Naive B cell (primary cell): ENCODE measurements around the gene PNPLA6. TPM values are rescaled to one million over a fixed set of nuclear protein-coding genes. Genes with fewer than 3 reads are reported as not detected.
A peak's percentile ranks its signal among the peaks of the same experiment; 100 is the strongest.

ENCODE experiments used
- ATAC-seq, 2 donors: fragments of 150-1000 bp; cut with Tn5 transposase; 2 replicates each; pipeline ENCODE4 v1.10.0; 2021; ENCODE audit warnings: low read depth in 2 of 2, mild to moderate bottlenecking in 2 of 2, moderate library complexity in 2 of 2
- DNase-seq: peaks from one replicate; pipeline ENCODE4 v3.0.0; 2022
- H3K27ac Mint-ChIP-seq, 6 donors: one replicate each; pipeline ENCODE4 v1.8.0; 2020 to 2022; ENCODE audit warnings: mild to moderate bottlenecking in 6 of 6, mixed read lengths in 6 of 6, moderate library complexity in 5 of 6, inconsistent platforms in 2 of 6
- H3K27me3 Mint-ChIP-seq, 3 donors: one replicate each; pipeline ENCODE4 v1.8.0; 2021 to 2022; ENCODE audit warnings: mixed read lengths in 3 of 3, mild to moderate bottlenecking in 1 of 3
- H3K36me3 Mint-ChIP-seq, 2 donors: one replicate each; pipeline ENCODE4 v1.8.0; 2020 to 2022; ENCODE audit warnings: mixed read lengths in 2 of 2, inconsistent platforms in 1 of 2, mild to moderate bottlenecking in 1 of 2
- H3K4me1 Mint-ChIP-seq, 3 donors: one replicate each; pipeline ENCODE4 v1.8.0; 2020 to 2022; ENCODE audit warnings: mixed read lengths in 3 of 3, inconsistent platforms in 1 of 3, mild to moderate bottlenecking in 1 of 3, moderate library complexity in 1 of 3
- H3K4me3 Mint-ChIP-seq, 8 donors: one replicate each; pipeline ENCODE4 v1.8.0; 2020 to 2022; ENCODE audit warnings: mild to moderate bottlenecking in 8 of 8, mixed read lengths in 8 of 8, moderate library complexity in 8 of 8, inconsistent platforms in 2 of 8
- H3K9me3 Mint-ChIP-seq, 7 donors: one replicate each; pipeline ENCODE4 v1.8.0; 2020 to 2022; ENCODE audit warnings: mixed read lengths in 7 of 7, mild to moderate bottlenecking in 5 of 7, inconsistent platforms in 2 of 7, moderate library complexity in 1 of 7
- polyA plus RNA-seq, 6 donors: library from polyadenylated mRNA; unstranded; fragments of 300-500 nt; fragmentation: Illumina TruSeq; gene quantifications; one replicate each; pipeline ENCODE4 v1.2.3, GENCODE V29; 2021; ENCODE audit warnings: low read depth in 6 of 6

The PNPLA6 gene
- polyA plus RNA-seq, 6 donors from 2014 or later = 4.1 to 9.6 (median 6.6) TPM

- peak overlapping the region in 5 of 8 donors; percentile 23 to 80 (median 51) for H3K4me3 Mint-ChIP-seq
- H3K4me1 Mint-ChIP-seq = peaks cover 13 to 23% (median 18%) of the 10 kb centered on the region in 3 donors
- peaks cover 0 to 9% of the 10 kb centered on the region in 2 donors for H3K36me3 Mint-ChIP-seq
- H3K27me3 Mint-ChIP-seq = peaks cover 23 to 75% (median 59%) of the 10 kb centered on the region in 3 donors
- ATAC-seq (peak; percentile 21 to 36), DNase-seq (no peak)
- peak overlapping the region in 2 of 6 donors; percentile 5 to 68 for H3K27ac Mint-ChIP-seq
- H3K9me3 Mint-ChIP-seq = peaks cover 0 to 10% (median 2%) of the 10 kb centered on the region in 7 donors
Measured at GRCh38 chr19:7505682-7506384, 29.7 kb upstream of the PNPLA6 start.

DNA sequence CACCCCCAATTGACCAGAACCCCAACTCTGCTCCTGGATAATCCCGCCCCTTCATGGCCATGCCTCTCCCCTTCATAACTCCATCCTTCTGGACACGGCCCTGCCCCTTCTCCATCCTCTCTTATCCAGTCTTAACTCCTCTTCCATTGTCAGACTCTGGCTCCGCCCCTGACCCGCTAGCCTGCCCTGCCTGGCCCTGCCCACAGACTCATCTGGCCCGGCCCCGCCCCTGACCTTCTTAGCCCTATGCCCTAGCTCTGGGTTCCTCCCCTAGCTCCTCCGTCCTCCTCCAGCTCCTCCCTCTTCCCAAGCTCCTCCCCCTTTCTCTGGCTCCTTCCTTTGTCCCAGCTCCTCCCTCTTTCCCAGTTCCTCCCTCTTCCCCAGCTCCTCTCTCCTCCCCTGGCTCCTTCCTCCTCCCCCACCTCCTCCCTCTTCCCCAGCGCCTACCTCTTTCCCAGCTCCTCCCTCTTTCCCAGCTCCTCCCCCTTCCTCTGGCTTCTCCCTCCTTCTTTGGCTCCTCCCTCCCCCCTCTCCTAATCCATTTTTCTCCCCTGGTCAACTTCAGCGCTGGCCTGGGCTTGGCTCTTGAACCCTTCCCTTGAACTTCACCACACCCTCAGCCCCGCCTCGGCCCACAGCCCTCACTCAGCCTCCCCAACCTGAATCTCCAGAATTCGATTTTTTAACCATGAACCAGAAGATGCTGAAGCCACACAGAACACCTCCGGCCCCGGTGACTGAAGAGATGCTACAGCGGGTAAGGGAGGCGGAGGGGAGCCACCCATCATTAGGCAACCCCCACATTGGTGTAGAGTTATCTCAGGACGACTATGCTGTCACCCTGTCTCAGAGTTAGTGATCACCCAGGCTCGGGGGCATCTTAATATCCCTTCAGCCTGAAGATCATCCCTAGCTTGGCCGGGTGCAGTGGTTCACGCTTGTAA is 28.9 kb upstream of the PNPLA6 start:
- Mint-ChIP-seq H3K9me3 (peaks cover 0 to 10% (median 2%) of the 10 kb centered on the region in 7 donors), H3K36me3 (peaks cover 0 to 9% of the 10 kb centered on the region in 2 donors), H3K27me3 (peaks cover 20 to 74% (median 53%) of the 10 kb centered on the region in 3 donors), H3K4me1 (peaks cover 13 to 19% (median 15%) of the 10 kb centered on the region in 3 donors), H3K4me3 (peak overlapping the region in 2 of 8 donors; percentile 51 to 80), H3K27ac (peak overlapping the region in 3 of 6 donors; percentile 26 to 68 (median 50))
- ATAC-seq (peak; percentile 56 to 57), DNase-seq (no peak)

GRCh38 chr19:7507884-7508283 is 27.6 kb upstream of the PNPLA6 start:
- peak in 1 of 2 donors; percentile 46 for ATAC-seq
- Mint-ChIP-seq H3K9me3 (peaks cover 0 to 10% (median 2%) of the 10 kb centered on the region in 7 donors), H3K36me3 (peaks cover 0 to 9% of the 10 kb centered on the region in 2 donors), H3K27me3 (peaks cover 19 to 62% (median 49%) of the 10 kb centered on the region in 3 donors), H3K4me1 (peaks cover 13 to 19% (median 15%) of the 10 kb centered on the region in 3 donors), H3K27ac (peak overlapping the region in 1 of 6 donors; percentile 59), H3K4me3 (no peak overlapping the region)
- DNase-seq = no peak

DNA sequence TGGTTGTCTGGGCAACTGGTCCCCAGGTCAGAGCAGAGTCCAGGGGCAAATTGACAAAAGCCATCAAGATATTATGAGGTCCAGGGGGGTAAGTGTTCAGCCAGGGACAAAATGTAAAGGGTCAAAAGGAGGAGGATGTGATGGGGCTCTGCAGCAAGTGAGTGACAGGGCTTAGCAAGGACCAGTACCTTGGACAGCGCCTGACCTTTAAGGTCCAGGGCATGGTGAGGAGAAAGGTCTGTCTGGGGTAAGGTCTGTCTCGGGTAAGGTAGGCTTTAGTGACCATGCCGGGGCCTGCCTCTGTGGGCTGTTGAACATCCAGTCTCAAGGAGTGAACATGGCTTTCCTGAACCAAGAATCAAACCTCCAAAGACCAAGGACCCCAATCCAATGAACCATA is 25.9 kb upstream of the PNPLA6 start:
- Mint-ChIP-seq H3K36me3 (peaks cover 0 to 9% of the 10 kb centered on the region in 2 donors), H3K4me3 (no peak overlapping the region), H3K4me1 (peaks cover 13 to 19% (median 15%) of the 10 kb centered on the region in 3 donors), H3K9me3 (peaks cover 0 to 10% (median 2%) of the 10 kb centered on the region in 7 donors), H3K27ac (peak overlapping the region in 2 of 6 donors; percentile 32 to 84), H3K27me3 (peaks cover 19 to 49% (median 40%) of the 10 kb centered on the region in 3 donors)
- no peak for DNase-seq
- ATAC-seq = no peak

- no peak overlapping the region for H3K4me3 Mint-ChIP-seq
- no peak overlapping the region for H3K27ac Mint-ChIP-seq
- DNase-seq = no peak
- H3K9me3 Mint-ChIP-seq = peaks cover 0 to 8% (median 0%) of the 10 kb centered on the region in 7 donors
- no peaks in the 10 kb centered on the region for H3K36me3 Mint-ChIP-seq
- ATAC-seq = no peak
- peaks cover 11 to 24% (median 19%) of the 10 kb centered on the region in 3 donors for H3K27me3 Mint-ChIP-seq
- H3K4me1 Mint-ChIP-seq = peaks cover 14 to 18% (median 16%) of the 10 kb centered on the region in 3 donors
Measured at GRCh38 chr19:7512400-7512851, 23.1 kb upstream of the PNPLA6 start.

DNA sequence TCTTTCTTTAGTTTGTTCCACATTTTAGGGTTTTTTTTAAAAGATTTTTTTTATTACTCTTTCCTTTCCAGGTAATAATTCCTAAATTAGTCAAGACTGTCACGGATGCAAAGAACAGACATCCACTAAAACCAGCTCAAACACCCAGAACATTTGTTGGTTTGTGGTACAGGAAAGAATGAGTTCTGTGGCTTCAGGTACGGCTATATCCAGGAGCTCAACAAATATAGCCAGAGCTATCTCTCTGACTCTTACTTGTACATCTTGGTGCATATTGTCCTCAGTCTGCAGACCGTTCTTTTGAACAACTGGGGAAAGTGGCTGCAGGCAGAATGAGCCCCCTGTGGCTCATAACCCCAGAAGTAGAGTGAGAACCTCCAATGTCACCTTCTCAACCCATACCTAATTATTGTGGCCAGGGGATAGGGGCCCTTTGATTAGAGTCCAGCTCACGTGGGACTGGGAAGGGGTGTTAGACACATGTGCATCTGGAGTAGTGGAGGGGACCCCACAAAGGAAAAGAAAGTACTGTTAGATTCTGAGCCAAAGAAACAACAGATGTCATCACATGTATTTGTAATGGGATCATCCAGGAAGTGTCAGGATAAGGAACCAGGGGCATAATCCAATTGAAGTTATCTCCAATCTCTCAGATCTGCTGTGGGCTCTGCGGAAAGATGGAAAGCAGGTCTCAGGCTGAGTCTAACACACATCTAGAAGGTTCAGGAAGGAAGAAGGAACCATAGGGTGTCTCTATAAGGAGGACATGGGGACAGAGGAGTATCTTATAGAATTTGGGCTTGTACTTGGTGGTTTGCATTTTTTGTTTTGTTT is 21.5 kb upstream of the PNPLA6 start:
- DNase-seq (no peak), ATAC-seq (no peak)
- Mint-ChIP-seq H3K9me3 (peaks cover 0 to 6% (median 0%) of the 10 kb centered on the region in 7 donors), H3K4me3 (peak overlapping the region in 7 of 8 donors; percentile 57 to 97 (median 79)), H3K27ac (peak overlapping the region in 1 of 6 donors; percentile 3), H3K27me3 (peaks cover 8 to 12% (median 8%) of the 10 kb centered on the region in 3 donors), H3K36me3 (no peaks in the 10 kb centered on the region), H3K4me1 (peaks cover 16 to 22% (median 21%) of the 10 kb centered on the region in 3 donors)

DNA sequence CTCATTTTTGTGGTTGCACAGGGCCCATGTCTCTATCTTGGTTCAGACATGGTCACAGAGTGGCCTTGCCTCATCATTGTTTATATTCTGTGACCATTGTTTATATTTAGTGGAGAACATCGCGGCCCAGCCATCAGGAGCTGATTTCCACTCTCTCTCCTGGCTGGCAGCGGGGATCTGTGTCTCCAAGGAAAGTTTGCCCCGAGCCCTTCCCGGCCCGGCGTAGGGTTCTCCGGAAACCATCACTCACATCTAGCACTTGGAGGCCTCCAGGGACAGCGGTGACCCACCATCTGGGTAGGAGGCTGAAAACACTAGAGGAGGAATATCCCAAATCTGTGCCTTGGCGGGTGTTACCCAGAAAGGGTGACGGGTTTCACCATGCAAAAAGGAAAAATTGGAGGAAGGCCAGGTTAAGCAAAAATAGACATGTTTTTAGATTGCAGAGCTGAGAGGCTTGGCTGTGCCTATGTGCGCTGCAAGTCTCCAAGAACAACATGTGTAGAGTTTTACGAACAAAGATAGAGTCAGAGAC is 20.3 kb upstream of the PNPLA6 start:
- Mint-ChIP-seq H3K27ac (peak overlapping the region in 5 of 6 donors; percentile 2 to 79 (median 64)), H3K36me3 (no peaks in the 10 kb centered on the region), H3K27me3 (peaks cover 0 to 6% (median 6%) of the 10 kb centered on the region in 3 donors), H3K4me3 (peak overlapping the region; percentile 68 to 97 (median 88)), H3K9me3 (no peaks in the 10 kb centered on the region), H3K4me1 (peaks cover 16 to 22% (median 21%) of the 10 kb centered on the region in 3 donors)
- DNase-seq = no peak
- ATAC-seq = no peak

DNA sequence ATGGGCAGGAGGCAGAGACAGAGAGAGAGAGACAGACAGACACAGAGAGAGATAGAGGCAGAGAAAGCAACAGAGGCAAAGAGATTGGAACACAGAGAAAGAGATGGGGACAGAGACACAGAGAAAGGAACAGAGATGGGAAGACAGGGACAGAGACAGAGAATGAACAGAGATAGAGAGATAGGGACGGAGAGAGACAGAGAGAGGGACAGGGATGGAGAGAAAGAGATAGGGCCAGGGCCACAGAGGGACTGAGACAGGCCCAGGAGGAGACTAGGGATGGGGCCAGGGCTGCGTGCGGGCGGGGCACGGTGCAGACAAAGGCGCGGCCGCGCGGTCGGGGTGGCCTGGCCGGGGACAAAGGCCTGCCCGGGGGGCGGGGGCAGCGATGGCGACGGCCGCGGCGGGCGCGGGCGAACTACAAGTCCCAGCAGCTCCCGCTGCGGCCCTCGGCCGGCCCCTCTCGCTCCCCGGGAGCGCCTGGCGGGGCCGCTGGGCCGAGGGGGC is 19.8 kb upstream of the PNPLA6 start, which contains the start of gene ZNF358:
ZNF358 (plus strand) TSS at position 459 of the 507 bp plus-strand sequence. CDS start 3,140 bp downstream, outside the sequence.
- H3K36me3 Mint-ChIP-seq = no peaks in the 10 kb centered on the region
- peaks cover 0 to 6% (median 4%) of the 10 kb centered on the region in 3 donors for H3K27me3 Mint-ChIP-seq
- H3K4me1 Mint-ChIP-seq = peaks cover 16 to 22% (median 21%) of the 10 kb centered on the region in 3 donors
- DNase-seq (peak; percentile 33), ATAC-seq (peak; percentile 91 to 92)
- peak within 1 kb of the TSS; percentile 79 to 97 (median 92) for H3K4me3 Mint-ChIP-seq
- H3K27ac Mint-ChIP-seq = peak within 1 kb of the TSS; percentile 2 to 79 (median 62)
- H3K9me3 Mint-ChIP-seq = no peaks in the 10 kb centered on the region

DNA sequence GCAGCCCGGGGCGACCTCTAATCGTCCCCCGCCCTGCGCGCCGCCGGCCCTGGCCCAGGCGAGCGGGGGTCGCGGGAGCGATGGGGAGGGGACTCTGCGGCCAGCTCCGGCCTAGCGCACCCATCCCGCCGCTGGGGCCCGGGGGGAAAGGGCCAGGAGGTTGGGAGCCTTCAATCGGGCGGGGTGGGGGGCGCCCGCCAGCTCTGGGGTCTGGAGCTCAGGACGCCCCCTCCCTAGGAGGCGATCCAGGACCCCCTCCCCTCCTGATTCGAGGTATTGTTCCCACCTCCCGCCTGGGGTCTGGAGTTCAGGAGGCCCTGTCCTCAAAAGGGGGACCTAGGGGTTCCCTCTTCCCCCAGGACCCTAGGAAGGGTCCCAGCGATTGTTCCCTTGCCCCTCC is 19.2 kb upstream of the PNPLA6 start:
- Mint-ChIP-seq H3K36me3 (no peaks in the 10 kb centered on the region), H3K9me3 (no peaks in the 10 kb centered on the region), H3K27ac (peak overlapping the region in 2 of 6 donors; percentile 28 to 47), H3K4me1 (peaks cover 16 to 23% (median 21%) of the 10 kb centered on the region in 3 donors), H3K27me3 (peaks cover 0 to 4% (median 2%) of the 10 kb centered on the region in 3 donors), H3K4me3 (peak overlapping the region; percentile 69 to 92 (median 82))
- ATAC-seq (no peak), DNase-seq (no peak)

DNA sequence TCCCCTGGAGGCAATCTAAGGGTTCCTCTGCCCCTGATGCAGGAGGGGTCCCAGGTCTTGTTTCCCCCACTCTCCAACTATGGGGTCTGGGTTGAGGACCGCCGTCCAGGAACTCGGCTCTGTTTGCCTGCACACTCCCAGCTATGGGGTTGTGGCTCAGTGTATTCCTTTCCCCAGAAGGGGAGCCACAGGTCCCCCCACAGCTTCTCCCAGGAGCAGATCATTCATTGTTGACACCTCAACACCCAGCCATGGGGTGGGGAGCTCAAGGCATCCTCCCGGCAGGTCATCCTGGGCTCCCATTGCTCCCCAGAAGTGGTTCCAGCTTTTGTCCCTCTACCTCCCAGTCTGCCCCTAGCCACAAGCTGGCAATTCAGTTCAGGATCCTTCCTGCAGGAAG is 18.6 kb upstream of the PNPLA6 start:
- ATAC-seq (no peak), DNase-seq (no peak)
- no peaks in the 10 kb centered on the region for H3K9me3 Mint-ChIP-seq

GRCh38 chr19:7519361-7520130 is 16.0 kb upstream of the PNPLA6 start:
- H3K36me3 Mint-ChIP-seq = no peaks in the 10 kb centered on the region

More for the DNA sequence above, 18.6 kb upstream of the PNPLA6 start:
- Mint-ChIP-seq H3K36me3 (no peaks in the 10 kb centered on the region), H3K4me3 (peak overlapping the region; percentile 69 to 92 (median 82)), H3K4me1 (peaks cover 19 to 28% (median 25%) of the 10 kb centered on the region in 3 donors), H3K27me3 (peaks cover 0 to 4% (median 0%) of the 10 kb centered on the region in 3 donors), H3K27ac (peak overlapping the region in 3 of 6 donors; percentile 28 to 54 (median 37))

More at GRCh38 chr19:7519361-7520130, 16.0 kb upstream of the PNPLA6 start:
- peaks cover 26 to 41% (median 39%) of the 10 kb centered on the region in 3 donors for H3K4me1 Mint-ChIP-seq
- no peak overlapping the region for H3K27ac Mint-ChIP-seq
- peak overlapping the region in 2 of 8 donors; percentile 40 to 68 for H3K4me3 Mint-ChIP-seq
- no peaks in the 10 kb centered on the region for H3K9me3 Mint-ChIP-seq
- ATAC-seq (no peak), DNase-seq (no peak)
- no peaks in the 10 kb centered on the region for H3K27me3 Mint-ChIP-seq
